Measurements from ENCODE around the gene RBBP4.
"Not testable (repeated sequence)": the region's sequence is repeated elsewhere in the genome, so short reads cannot be mapped to it uniquely, and the experiment has no call there.

The RBBP4 gene

GRCh38 chr1:32650752-32651460 lies at the start of gene RBBP4:
Gene RBBP4 (plus strand): TSS chr1:32651208. CDS start chr1:32651307, 99 bp downstream.
- peak; percentile 98 for DNase-seq

DNA sequence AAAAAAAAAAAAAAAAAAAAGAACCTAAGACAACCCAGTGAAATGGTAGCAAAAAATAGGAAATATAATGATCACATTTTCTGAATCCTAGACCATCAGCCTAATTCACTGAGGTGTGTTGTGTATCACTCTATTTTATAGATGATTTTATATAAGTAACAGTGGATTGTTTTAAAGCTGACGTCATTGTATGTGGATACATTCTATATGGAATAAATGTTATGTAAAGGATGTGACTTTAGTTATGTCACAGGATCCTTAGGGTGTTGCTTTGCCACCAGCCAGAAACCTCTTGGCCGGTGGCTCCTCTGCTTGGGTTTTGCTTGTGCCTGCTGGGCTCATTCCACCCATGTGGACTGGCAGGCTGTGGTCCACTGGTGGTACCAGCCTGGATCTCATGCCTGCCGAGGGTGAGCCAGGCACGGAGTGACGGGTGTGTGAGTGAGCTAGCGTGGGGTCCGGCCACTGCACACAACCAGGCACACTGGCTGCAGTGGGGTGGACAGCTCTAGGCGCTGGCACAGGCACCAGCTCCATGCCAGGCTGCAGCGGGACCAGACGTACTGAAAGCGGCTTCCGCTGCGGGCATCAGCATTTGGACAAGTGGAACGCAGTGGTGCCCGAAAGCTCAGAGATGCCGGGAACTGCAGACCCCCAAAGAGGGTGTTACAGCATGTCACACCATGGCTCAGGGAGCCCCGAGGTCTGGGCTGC lies 45.1 kb upstream of the RBBP4 start:
- DNase-seq = no peak

- no peak for DNase-seq
Measured at GRCh38 chr1:32606565-32607371, 44.2 kb upstream of the RBBP4 start.

- DNase-seq = no peak
Measured at GRCh38 chr1:32609180-32609579, 41.8 kb upstream of the RBBP4 start.

- no peak for DNase-seq
Measured at GRCh38 chr1:32611859-32612188, 39.2 kb upstream of the RBBP4 start.

- DNase-seq = peak; percentile 50
Measured at GRCh38 chr1:32612189-32612881, 38.7 kb upstream of the RBBP4 start.

GRCh38 chr1:32613472-32613871 lies 37.5 kb upstream of the RBBP4 start:
- no peak for DNase-seq

GRCh38 chr1:32618673-32619221 lies 32.3 kb upstream of the RBBP4 start:
- DNase-seq = no peak

- DNase-seq = no peak
Measured at GRCh38 chr1:32619701-32620485, 31.1 kb upstream of the RBBP4 start.

DNA sequence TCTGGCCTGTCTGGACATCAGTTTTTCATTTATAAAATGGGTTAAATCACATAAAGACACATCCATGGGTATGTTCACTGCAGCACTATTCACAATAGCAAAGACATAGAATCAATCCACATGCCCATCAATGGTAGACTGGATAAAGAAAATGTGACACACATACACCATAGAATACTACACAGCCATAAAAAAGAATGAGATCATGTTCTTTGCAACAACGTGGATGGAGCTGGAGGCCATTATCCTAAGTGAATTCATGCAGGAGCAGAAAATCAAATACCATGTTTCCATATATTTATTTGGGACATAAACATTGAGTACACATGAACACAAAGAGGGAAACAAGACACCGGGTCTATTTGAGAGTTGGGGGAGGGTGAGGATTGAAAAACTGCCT lies 28.8 kb upstream of the RBBP4 start:
- no peak for DNase-seq

- peak; percentile 13 for DNase-seq
Measured at GRCh38 chr1:32622806-32623681, 28.0 kb upstream of the RBBP4 start.

GRCh38 chr1:32623775-32624174 lies 27.2 kb upstream of the RBBP4 start:
- DNase-seq = peak; percentile 48

- no peak for DNase-seq
Measured at GRCh38 chr1:32626176-32626575, 24.8 kb upstream of the RBBP4 start.

DNA sequence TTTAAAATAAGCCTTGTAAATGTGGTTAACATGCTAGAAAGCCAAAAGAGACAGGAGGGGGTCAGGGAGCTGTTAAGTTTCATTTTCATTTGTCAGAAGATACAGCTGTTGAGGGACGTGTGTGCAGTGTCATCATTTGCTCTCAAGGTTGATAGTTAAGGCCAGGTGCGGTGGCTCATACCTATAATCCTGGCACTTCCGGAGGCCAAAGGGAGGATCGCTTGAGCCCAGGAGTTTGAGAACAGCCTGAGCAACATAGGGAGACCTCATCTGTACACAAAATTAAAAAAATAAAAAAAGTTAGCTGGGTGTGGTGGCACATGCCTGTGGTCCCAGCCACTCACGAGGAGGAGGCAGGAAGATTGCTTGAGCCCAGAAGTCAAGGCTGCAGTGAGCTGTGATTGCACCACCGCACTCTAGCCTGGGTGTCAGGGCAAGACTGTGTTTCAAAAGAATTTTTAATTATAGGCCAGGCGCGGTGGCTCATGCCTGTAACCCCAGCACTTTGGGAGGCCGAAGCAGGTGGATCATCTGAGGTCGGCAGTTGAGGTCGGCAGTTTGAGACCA lies 23.3 kb upstream of the RBBP4 start:
- no peak for DNase-seq

DNA sequence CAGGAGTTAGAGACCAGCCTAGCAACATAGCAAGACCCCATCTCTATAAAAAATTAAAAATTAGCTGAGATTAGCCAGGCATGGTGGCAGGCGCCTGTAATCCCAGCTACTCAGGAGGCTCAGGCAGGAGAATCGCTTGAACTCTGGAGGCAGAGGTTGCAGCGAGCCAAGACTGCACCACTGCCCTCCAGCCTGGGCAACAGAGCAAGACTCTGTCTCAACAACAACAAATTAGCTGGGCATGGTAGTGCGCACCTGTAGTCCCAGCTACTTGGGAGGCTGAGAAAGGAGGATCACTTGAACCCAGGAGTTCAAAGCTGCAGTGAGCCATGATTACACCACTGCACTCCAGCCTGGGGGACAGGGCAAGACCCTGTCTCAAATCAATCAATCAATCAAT lies 20.8 kb upstream of the RBBP4 start:
- not testable (repeated sequence) for DNase-seq

GRCh38 chr1:32632829-32633228 lies 18.2 kb upstream of the RBBP4 start:
- DNase-seq = no peak

- no peak for DNase-seq
Measured at GRCh38 chr1:32635508-32636277, 15.3 kb upstream of the RBBP4 start.

GRCh38 chr1:32636914-32637645 lies 13.9 kb upstream of the RBBP4 start:
- DNase-seq = no peak

DNA sequence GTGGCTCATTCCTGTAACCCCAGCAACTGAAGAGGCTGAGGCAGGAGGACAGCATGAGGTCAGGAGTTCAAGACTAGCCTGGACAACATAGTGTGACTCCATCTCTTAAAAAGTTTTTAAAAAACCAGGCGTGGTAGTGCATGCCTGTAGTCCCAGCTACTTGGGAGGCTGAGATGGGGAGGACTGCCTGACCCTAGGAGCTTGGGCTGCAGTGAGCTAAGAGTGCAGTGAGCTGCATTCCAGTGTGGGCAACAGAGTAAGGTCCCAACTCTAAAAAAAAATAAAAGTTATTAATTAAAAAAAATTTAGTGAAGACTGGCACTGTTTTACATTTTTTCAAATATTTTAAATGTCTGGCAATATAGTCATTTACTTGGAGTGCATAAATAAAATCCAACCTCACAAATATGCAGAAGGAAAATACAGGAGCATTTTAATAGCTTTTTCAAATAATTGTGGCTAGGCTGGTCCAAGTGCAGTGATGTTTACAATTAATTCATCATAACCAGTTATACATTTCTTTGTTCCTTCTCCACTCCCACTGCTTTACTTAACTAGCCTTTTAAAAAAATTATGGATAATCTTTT lies 11.4 kb upstream of the RBBP4 start:
- DNase-seq = no peak
